NCI-H1436 (cell line): ENCODE results near the gene MEN1.
"Not testable (repeated sequence)": the region's sequence is repeated elsewhere in the genome, so short reads cannot be mapped to it uniquely, and the experiment has no call there.

ENCODE experiments used
- DNase-seq: peaks from one replicate; lab custom pipeline; 2025; lab: John Stamatoyannopoulos, UW

The MEN1 gene

DNA sequence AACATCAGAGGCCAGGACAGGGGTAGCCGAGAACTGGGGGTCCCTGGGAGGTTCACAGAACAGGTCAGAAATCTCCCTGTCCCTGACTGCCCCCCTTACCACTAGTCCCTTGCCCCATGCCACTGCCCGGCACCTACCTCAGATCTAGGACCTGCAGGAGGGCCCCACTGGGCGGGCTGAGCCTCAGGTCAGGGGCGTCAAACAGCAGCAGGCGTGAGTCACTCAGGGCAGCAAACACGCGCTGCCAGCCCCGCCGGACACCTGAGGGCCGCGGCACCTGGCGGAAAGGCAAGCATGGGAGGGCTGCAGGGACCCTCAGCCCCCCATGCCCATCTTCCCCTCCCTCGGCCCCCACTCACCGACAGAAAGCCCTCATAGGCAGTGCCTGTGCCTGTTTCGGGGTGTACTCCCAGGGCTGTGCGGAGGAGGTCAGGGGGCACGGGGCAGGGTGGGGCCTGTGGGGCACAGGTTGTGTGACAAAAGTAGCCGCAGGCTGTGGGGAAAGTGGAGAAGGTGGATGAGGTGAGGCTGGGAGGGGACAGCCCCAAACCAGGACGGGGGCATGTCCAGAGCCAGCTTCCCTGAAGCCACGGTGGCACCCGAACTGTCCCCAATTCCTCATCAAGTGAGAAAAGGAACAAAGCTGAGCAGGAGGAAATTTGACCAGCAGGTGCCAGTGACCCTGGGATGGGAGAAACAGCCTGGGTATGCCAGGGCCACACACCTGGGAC, 22.3 kb upstream of the MEN1 start:
- DNase-seq: no peak

DNA sequence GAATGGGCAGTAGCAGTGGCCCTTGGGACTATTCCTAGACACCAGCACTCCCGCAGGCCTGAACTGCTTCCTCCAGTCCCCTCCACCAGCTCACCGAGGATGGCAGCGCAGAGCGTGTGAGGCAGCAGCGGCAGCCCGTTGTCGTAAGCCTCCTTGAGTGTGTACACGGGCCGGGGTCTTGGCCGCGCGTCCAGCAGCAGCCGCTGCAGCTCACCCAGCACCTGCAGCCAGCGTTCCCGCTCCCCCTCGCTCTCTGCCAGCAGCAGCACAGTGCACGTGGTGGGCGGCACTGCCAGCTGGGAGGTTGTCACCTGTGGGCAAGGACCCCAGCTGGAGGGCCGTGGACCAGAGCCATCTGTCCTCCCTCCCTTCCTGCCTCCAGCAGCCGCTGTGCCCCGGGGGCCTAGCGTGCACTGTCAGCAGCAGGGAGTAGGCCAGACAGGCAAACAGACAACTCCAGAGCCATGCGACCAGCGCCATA, 21.1 kb upstream of the MEN1 start:
- DNase-seq: no peak

DNA sequence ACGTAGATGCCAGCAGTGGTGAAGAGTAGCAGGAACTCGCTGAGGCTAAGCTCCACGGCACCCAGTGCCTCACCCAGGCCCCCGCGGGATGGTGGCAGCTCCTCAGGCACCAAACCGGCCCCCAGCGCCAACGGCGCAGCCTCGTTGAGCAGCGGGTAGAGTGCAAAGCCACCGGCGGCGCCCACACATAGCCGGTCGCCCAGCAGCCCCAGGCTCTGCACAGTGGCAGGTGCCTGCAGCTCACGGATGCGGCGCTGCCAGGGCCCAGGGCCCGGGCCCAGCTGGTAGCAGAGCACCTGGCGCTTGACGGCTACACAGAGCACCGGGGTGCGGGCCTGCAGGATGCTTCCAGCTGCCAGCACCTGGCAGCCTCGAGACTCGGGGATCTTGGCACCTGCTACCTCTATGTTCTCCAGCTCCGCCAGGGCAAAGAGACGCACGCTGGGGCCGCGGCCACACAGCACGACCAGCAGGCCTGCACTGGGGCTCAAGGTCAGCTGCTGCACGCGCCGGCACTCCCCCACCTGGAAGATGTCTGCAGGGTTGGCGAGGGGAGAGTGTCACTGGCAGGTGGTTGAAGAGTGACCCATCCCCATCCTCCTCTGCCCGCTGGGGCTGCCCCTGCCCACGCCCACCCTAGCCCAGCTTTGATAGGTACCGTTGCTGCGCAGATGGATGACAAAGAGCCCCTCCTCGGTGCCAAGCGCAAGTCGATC, 19.3 kb upstream of the MEN1 start:
- no peak for DNase-seq

DNA sequence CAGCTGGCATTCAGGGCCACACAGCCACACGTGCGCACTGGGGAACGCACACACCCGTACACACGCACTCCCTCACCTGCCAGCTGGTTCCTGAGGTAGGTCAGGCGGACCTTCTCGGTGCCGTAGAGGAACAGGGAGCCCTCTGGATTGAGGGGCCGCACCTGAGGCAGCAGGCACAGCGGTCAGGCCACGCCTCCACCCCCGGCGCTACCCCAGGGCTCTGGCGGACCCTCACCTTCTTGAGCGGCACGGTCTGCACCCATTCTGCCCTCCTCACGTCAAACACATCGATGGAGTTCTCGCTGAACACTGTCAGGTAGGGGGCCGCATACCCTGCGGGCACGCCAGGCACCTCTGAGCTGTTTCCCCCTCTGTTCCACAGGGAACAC, 17.1 kb upstream of the MEN1 start:
- DNase-seq: no peak

DNA sequence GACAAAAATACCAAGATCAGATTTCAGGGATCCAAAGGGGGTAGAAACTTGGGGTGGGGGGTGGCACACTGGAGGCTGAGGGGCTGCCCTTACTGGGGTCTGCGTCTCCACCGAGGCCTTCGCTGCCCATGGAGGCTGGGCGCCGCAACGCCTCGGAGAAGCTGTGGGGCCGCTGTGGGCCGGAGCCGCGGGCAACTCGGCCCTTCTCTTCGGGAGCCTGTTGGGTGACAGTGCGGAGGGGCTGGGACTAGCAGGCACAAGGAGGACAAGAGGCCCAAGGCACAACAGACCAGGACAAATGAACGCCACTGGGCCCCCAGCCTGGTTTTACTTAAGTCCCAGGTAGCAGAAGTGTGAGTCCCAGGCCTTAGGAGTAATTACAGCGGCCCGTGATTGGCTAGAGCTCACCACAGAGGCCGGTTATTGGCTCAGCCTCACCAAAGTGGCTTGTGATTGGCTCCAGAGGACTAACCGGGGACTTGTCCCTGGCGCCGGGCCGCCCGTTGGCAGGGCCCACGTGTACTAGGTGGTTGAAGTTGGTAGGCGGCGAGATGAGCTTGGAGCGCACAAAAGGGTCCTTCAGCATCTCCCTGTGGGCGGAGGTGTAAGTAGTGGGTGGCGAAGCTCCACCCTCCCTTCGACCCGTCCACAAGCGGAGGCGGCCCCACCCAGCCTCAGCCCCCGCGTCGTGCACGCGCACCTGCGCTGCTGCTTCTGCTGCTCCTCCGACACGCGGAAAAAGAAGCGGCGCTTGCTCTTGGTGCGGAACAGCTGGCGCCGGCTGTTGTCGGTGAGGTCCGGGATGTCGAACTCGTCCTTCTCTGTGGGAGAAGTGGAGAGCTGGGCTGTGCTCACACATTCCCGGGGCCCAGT, 16.5 kb upstream of the MEN1 start:
- no peak for DNase-seq

DNA sequence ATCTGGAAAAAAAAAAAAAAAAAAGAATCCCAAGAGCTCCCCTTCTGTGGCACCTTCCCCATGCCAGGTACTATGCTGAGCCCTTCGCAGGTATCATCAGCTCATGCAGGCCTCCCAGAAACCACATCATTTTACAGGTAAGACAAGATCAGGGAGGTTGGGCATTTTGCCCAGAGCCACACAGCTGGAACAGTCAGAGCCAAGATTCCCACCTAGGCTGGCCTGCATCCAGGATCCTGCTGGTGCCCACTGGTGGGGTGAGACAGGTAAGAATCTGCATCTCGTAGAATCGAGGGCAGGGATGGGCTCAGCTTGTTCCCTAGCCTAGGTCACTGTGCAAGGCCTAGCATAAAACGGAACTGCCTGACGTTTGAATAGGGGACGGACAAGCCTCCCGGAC, 15.7 kb upstream of the MEN1 start:
- no peak for DNase-seq

DNA sequence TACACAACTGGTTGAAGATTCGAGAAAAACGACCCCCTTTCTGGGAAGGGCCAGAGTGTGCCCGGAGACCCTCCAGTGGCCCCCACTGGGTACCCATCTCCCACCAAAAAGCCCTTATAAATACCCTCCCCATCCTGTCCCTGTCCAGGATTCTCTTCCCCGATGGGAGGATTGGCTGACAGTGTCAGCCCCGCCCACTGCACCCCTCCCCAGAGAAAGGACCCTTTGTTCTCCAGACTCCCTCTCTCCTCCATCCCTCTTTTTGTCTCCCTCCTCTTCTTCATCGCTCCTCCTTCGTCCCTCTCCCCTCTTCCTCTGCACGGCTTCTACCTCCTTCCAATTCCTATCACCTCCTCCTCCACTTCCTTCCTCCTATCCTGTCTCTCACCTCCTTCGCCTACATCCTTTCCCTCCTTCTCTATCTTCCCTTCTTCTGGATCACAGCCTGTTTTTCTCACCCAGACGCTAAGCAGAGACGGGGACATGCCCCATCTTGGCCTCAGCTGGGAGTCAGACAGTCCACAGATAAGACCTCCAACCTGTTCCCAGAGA, 13.3 kb upstream of the MEN1 start:
- DNase-seq: no peak

DNA sequence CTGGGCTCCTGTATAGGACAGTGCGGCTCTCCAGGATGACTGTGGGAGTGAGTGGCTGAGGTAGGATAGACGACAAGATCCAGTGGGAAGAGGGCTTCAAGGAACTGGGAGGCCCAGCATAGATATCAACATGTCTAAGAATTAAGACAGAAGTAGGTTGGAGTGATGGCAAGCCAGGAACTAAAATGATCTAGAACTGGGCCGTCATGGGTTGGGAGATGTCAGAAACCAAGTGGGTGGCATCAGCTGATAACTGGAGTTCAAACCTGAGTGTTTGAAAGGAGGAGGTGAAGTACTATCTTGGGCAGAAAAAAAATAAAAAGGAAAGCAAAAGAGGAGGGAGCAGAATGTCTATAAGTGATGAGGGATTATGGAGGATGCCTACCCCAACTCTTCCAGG, 7.1 kb upstream of the MEN1 start:
- no peak for DNase-seq

DNA sequence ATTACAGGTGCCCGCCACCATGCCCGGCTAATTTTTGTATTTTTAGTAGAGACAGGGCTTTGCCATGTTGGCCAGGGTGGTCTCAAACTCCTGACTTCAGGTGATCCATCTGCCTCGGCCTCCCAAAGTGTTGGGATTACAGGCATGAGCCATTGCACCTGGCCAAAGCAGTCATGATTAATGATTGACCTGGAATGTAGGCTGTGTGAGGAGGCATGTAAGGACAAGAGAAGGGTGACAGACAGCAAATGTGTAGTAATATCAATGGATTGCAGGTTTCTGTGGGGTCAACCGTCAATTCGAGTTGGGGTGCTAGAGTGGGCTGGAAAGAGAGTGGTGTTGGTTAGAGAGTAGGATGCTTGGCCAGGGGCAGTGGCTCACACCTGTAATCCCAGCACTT, 5.1 kb upstream of the MEN1 start:
- not testable (repeated sequence) for DNase-seq

DNA sequence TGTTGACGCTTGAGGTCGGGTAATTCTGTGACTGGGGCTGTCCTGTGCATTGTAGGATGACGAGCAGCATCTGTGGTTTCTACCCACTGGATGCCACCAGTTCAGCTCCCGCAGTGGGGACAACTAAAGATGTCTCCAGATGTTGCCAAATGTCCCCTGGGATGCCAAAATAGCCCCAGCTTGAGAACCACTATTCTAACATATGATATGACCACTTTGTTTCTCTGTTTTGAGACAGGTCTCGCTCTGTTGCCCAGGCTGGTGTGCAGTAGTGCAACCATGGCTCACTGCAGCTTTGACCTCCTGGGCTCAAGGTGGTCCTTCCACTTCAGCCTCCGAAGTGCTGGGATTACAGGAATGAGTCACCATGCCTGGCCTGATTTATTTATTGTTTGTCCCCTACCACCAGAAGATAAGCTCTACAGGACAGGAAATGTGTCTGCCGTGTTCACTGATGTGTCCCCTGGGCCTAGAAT, 4.4 kb upstream of the MEN1 start:
- no peak for DNase-seq

DNA sequence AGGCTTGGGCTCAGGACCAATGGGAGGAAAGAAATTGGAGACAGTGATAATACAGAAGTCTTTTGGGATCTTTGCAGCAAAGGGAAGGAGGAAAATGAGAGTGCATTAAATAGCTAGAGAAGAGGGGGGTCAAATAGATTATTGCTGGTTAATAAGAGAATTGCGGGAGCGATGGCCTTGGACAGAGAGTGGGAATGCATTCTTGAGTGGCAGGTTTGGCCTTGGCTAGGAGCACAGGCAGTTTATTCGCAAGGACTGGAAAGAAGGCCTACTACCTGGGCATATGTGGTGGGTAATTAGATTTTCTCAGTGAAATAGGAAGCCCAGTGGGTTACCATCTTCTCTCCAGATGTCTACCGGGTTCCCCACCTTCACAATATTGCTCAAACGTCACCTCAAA, 3.5 kb upstream of the MEN1 start:
- no peak for DNase-seq

DNA sequence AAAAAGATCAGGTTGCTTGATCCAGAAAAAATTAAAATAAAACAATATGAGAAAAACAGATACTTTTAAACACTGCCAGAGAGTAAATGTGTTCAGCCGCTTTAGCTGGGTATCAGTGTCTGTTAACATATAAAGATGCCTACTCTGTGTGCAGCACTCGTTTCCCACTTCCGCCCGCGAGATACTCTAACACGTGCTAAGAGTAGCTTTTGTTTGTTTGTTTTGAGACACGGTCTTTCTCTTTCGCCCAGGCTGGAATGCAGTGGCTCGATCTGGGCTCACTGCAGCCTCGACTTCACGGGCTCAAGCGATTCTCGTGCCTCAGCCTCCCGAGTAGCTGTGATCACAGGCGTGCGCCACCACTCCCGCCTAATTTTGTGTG, 531 bp upstream of the MEN1 start:
- DNase-seq: no peak

DNA sequence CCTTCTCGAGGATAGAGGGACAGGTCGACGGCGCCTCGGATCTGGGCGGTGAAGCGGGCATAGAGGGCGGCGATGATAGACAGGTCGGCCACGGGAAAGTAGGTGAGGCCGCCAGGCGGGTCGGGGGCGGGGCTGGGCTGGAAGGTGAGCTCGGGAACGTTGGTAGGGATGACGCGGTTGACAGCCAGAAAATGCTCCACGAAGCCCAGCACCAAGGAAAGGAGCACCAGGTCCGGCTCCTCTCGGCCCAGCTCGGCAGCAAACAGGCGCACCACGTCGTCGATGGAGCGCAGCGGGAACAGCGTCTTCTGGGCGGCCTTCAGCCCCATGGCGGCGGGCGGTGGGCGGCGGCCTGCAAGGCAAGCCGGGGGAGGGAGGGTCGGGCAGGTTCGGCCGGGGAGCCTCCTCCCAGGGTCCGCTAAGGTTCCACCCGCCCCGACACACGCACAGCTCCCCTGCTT, 540 bp downstream of the MEN1 start:
- DNase-seq: no peak

DNA sequence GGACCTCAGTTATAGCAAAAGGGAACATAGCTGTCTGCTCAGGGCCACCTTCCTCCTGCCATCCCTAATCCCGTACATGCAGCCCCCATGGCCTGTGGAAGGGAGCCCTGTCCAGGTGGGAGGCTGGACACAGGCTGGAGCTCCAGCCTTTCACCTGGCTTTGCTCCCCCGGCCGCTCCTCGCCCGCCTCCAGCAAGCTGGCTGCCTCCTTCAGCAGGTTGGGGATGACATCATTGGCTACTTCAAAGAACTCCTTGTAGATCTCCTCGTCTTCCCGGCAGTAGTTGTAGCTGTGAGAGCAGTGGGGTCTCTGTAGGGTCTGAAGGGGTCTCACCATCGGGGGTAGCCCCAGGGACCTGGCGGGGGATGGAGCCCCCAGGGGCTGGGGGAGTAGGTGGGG, 4.9 kb downstream of the MEN1 start:
- no peak for DNase-seq

DNA sequence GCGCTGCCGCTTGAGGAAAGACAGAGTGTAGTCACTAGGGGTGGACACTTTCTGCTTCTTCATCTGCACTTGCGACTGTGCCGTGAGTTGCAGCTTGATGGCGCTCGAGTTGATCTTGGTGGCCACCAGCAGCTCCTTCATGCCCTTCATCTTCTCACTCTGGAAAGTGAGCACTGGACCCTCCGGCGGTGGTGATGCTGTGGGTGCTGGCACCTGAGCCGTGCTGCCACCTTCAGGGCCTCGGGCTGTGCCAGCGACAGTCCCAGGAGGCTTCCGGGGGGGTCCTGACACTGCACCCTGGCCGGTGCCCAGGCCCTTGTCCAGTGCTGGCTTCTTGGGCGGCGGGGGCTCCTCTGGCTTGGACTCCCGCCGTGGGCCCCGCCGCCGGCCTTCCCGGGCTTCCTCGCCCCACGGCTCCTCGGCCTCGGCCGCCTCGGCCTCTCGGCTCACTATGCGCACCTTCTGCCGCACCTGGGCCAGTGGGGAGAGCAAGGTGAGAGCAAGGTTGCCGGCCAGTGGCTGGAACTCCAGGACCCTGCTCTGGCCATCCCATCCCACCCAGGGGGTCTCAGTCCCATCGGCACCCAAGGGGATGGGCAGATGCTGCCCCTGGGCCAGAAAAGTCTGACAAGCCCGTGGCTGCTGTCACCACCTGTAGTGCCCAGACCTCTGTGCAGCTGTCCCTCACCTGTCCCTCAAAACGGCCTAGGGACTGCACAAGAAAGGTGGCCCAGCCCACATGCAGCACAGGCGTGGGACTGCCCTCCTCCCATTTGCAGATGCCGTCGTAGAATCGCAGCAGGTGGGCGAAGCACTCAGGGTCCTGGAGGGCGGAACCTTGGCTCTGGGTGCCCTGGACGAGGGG, 5.8 kb downstream of the MEN1 start:
- DNase-seq: no peak

DNA sequence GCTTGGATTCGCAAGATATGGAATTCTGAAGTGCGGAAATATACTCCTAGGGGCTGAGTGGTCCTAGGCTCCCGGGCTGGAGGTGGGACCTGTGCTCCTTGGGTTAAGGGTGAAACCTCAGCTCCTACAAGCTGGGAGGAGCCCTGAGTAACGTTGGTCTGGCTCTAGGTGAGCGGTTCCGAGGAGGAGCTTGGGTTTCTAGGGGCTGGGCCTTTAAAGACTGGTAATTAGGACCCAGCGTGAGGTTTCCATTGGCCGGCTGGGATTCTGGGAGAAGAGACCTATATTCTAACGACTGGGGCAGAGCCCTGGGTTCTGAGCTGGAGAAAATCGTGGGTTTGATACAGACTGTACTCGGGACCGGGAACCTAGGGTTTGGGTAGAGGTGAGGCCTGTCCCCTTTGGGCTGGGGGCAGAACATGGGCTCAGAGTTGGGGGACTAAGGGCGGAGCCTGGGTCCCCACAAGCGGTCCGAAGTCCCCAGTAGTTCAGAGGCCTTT, 6.5 kb downstream of the MEN1 start:
- no peak for DNase-seq

DNA sequence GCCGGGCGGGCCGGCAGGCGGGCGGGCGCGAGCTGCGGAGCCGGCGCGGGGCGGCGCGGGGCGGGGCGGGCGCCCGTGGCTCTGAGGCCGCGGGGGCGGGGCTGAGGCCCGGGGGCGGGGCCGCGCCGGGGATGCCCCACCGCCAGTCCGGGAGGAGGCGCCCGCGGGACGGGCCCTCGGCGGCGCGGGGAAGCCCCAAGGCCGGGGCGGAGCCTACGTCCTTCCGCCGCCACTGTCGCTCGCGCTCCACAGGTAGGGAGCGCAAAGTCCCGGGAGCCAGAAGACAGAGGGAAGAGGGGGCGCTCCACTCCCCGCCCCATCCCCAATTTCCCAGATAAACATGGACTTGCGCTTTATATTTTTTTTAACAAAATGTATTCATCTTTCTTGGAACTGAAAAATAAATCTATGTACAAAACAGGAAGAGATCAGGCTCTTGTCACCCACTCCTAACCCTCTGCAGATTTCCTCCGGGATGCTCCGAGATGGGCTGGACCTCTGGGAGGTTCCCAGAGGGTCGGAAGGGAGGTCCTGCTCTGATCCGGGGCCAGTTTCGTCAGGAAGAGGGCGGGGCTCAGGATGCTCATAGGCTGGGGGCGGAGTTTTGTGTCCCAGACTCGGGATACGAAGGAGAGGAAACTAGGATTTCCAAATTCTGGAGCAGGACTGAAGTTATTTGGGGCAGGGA, 7.0 kb downstream of the MEN1 start, which contains the start of gene MAP4K2:
TSS of gene MAP4K2 (minus strand) at position 57 of the 688 bp plus-strand sequence. CDS start 65 bp downstream, outside the sequence.
- DNase-seq: peak; percentile 77

DNA sequence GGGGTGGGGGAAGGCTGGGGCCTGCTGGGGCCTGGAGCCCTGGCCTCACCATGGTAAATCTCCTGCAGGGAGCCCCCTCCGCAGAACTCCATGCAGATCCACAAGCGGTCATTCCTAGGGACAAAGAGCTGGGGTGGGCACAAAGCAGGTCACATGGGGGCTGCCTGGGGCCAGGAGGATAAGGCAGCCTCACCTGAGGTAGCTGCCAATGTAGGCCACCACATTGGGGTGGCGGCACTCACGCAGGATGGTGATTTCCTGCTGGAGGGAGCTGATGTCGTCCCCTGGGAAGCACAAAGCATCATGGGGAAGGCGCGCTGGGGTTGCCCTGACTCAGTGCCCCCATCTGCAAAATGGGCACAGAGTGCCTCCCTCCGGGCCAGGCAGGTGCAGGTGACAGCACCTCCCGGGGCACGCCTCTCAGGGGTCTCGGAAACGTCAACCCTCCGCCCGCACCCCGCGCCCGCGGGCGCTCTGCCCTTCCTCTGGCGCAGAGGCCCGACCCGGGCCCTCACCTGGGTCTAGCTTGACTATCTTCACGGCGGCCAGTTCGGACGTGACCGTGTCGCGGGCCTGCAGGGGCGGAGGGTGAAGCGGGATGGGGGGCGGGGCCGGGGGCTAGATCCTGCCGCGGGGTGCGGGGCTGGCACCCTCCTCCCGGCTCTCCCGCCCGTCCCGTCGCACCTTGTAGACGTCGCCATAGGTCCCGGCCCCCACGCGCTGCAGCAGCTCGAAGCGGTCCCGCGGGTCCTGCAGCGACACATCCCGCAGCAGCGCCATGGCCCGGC, 7.8 kb downstream of the MEN1 start:
- DNase-seq: no peak

DNA sequence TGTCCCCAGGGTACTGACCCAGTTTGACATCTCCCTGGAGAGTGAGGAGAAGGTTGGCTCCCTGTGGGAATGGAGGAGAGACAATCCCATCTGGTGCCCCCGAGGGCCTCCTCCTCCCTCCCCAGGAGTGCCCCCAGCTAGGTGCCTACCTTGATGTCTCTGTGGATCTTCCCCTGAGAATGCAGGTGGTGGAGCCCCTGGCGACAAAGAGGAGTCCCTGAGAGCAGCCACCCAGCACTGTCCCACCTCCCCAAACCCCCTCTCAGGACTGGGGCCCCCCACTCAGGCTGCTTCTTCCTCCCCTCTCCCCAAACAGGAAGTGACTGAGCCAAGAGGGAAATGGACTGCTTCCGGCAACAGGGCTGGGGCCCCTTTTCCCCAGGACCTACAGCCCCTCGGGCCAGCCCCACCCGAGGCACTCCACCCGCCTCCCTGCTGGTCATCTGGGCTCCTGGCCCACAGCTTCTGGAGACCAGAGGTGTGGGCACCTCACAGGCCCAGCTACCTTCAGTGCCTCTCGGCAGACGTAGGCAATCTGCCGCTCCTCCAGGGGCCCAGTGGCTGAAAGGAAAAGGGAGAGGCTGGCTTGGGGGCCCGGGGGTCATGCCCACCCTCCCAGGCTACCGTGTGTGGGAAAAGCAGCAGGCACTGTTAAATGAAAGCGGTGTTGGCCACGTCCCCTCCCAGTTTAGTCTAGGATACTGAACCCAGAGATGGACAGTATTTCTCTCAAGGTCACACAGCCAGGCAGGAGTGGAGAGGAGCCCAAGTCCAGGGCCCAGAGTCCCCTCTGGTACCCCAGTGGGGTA, 8.6 kb downstream of the MEN1 start:
- no peak for DNase-seq
